Activated effector memory CD4-positive, alpha-beta T cell treated with Interleukin-2 at 50 U/mL for 16 hours (primary cell): ENCODE measurements around the gene FAM171A2.
"Not testable (repeated sequence)": the region's sequence is repeated elsewhere in the genome, so short reads cannot be mapped to it uniquely, and the experiment has no call there.

ENCODE experiments used
- DNase-seq: peaks from one replicate; pipeline ENCODE4 v3.0.0-alpha.2; 2020

FAM171A2 gene

DNA sequence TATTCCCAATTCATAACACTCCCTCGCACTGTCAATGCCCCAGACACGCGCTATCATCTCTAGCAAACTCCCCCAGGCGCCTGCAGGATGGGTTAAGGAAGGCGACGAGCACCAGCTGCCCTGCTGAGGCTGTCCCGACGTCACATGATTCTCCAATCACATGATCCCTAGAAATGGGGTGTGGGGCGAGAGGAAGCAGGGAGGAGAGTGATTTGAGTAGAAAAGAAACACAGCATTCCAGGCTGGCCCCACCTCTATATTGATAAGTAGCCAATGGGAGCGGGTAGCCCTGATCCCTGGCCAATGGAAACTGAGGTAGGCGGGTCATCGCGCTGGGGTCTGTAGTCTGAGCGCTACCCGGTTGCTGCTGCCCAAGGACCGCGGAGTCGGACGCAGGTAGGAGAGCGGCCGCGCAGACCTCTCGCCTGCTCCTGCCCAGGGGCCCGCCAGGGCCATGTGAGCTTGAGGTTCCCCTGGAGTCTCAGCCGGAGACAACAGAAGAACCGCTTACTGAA is 18.7 kb downstream of the FAM171A2 start, which contains the start of gene GRN:
Gene GRN (plus strand): TSS at position 364 of the 515 bp plus-strand sequence. CDS start 3,863 bp downstream, outside the sequence.
- DNase-seq, result peak; percentile 80

GRCh38 chr17:44343510-44344209 is 20.0 kb downstream of the FAM171A2 start:
- no peak for DNase-seq

DNA sequence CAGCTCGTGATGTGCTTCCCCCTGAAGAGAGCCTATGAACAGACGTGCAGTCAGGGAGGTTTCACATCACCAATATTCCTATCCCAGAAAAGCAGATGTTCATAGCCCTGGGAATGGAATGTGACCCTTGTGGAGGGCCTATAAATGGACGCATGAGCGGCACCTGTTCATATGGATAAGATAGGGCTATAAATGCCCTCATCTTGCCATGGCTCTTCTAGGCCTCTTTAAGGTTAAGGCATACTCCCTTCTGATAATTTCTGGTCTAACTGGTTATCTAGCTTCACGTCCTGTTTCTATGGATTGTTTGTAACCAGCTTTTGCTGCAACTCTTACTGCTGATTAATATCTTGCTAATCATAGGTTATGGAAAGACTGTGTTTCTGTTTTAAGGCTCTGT is 23.1 kb downstream of the FAM171A2 start:
- not testable (repeated sequence) for DNase-seq

GRCh38 chr17:44338702-44339101 is 25.0 kb downstream of the FAM171A2 start:
- no peak for DNase-seq

DNA sequence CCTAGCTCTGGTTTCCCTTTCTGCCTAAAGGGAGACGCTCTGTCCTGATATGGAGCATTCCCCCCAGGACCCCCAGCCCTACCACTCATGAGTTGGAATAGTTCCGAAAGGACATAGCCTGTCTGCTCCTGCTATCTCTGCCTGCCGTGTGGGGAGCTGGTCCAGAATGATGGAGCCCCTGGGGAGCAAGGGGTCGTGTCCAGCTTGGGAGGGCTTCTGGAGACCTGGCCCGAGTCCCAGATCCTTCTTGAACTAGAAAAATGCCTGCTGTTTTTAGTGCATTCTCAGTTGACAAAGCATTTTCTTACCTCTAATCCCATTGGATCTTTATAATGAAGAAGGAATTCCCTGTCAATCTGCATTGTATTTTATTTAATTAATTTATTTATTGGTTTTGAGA is 27.7 kb downstream of the FAM171A2 start:
- no peak for DNase-seq

- DNase-seq, result no peak
These were observed 28.1 kb downstream of the FAM171A2 start for GRCh38 chr17:44335564-44335963.

DNA sequence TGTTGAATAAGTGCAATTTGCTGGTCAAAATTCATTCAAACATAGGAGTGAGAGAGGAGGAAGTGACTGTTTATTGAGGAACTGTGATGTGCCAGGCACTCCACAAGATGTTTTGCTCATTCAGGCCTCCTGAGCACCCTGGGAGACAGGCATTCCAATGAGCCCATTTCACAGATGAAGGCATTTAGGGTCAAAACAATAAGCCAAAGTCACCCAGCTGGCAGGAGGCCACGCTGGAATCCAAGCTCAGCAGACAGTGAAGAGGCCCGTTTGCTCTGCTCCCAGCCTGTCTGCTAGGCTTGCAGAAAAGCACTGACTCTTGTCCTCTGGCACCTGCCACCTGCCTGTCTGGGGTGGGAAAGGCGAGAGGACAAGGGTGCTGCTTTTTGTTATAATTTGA is 28.9 kb downstream of the FAM171A2 start:
- no peak for DNase-seq

DNA sequence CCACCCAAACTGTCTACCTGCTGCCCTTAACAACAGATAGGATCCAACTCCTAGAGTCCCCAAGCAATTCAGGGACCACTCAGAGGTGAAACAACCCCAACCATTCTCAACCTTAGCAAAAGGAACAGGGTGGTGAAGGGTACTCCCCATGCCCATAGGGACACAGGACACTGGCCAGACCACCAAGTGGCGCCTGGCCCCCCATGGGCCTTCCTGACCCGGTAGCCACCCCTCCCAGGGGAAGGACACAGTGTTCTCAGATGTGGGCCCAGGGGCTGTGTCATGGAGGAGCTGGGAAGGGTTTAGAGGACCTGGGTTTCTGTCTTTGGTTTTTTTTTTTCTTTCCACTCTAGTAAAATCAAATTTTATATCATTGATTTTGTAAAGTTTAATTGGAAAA is 29.3 kb downstream of the FAM171A2 start:
- DNase-seq, result no peak

- DNase-seq, result no peak
These were observed 30.3 kb downstream of the FAM171A2 start for GRCh38 chr17:44333371-44333770.

DNA sequence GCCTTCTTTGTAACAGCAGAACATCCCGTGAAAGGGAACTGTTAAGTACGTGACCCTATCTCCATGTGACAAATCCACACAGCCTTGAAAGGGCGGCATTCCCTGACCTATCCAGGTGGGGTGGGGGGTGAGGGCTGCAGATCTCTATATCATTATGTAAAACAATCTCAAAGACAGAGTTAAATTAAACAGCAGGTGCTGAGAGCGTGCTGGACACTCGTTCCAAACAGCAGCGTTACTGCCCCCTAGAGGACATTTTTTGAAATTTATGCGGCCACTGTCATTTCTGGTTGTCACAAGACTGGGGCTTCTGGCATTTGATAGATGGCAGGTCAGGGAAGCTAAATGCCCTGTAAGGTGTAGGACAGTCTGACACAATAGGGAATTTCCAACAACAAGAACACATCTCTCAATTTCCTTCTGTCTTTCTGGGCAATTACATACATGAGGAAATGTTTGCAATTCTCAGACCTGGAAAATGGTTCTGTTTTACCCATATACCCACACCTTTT is 32.3 kb downstream of the FAM171A2 start:
- DNase-seq, result peak; percentile 33

DNA sequence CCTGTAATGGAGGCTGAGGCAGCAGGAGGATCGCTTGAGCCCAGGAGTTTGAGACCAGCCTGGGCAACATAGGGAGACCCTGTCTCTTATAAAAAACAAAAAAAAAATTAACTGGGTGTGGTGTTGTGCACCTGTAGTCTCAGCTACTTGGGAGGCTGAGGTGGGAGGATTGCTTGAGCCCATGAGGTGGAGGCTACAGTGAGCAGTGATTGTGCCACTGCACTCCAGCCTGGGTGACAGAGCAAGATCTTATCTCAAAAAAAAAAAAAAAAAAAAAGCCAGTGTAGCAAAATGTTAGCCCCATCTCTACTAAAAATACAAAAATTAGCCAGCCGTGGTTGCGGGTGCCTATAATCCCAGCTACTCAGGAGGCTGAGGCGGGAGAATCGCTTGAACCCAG is 33.4 kb downstream of the FAM171A2 start:
- not testable (repeated sequence) for DNase-seq

DNA sequence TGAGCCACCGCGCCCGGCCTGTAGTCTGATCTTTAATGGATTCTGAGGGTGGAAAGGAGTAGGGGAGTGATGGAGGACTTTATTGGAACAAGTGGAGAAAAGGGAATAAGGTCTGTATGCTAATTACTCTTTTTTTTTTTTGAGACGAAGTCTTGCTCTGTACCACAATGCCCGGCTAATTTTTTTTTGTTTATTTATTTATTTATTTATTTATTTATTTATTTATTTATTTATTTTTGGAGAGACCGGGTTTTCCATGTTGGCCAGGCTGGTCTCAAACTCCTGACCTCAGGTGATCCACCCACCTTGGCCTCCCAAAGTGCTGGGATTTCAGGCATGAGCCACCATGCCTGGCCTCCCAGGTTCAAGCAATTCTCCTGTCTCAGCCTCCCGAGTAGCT is 34.1 kb downstream of the FAM171A2 start:
- DNase-seq, result not testable (repeated sequence)

DNA sequence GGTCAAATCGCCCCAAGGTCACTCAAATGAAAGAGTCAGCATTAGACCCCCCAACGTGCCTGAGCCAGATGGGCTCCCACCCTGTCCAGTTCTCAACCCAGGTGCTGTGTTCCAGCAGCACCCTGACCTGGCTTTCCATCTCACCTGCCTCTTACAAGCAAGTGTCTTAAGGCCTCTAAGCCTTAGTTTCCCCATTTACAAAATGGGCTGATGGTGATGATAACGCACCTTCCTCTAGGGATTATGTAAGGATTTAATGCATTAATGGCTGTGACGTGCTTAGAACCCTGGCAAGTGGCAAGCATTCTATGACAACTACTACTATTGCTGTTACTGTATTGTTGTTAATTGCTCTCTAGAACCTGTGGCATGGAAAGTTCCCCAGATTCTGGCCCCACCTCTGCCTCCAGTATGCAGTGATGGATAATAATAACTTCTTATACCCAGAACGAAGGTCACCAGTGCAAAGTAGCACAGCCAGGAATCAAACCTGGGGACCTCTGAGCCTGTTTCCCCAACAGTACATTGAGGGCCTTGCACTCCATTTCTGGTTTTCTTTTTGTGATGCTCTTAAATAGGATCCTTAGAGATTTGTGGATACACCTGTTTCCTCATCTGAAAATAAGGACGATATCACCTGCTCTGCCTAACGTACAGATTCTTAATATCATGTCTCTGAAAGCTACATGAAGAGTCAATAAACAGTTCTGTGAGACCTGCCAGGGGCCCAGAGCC is 35.8 kb downstream of the FAM171A2 start:
- DNase-seq, result no peak

DNA sequence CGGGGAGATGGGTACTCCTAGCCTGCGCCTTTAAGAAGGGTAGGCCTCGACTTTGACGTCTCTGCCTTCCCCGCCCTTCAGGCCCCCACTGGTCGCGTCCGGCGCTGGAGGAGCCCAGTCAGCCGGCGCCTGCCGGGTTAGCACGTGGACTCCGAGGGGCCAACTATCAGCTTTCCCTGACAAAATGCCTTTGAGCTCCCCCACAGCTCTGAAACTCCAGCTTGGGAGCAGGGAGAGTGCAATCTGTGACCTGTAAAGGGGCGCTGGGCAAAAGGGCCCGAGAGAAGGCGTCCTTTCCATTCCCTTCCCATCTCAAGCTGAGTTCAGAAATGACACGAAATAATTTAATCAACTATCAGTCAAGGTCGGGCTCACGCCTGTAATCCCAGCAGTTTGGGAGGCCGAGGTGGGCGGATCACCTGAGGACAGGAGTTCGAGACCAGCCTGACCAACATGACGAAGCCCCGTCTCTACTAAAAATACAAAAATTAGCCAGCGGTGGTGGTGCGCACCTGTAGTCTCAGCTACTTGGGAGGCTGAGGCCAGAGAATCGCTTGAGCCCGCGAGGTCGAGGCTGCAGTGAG is 36.7 kb downstream of the FAM171A2 start:
- peak; percentile 93 for DNase-seq

- peak; percentile 96 for DNase-seq
These were observed 38.9 kb downstream of the FAM171A2 start, which contains the start of gene SLC25A39 for GRCh38 chr17:44324571-44325275. Gene SLC25A39 (minus strand): TSS chr17:44324823. CDS start chr17:44323562, 1,261 bp downstream.

GRCh38 chr17:44324092-44324570 is 39.5 kb downstream of the FAM171A2 start:
- no peak for DNase-seq

DNA sequence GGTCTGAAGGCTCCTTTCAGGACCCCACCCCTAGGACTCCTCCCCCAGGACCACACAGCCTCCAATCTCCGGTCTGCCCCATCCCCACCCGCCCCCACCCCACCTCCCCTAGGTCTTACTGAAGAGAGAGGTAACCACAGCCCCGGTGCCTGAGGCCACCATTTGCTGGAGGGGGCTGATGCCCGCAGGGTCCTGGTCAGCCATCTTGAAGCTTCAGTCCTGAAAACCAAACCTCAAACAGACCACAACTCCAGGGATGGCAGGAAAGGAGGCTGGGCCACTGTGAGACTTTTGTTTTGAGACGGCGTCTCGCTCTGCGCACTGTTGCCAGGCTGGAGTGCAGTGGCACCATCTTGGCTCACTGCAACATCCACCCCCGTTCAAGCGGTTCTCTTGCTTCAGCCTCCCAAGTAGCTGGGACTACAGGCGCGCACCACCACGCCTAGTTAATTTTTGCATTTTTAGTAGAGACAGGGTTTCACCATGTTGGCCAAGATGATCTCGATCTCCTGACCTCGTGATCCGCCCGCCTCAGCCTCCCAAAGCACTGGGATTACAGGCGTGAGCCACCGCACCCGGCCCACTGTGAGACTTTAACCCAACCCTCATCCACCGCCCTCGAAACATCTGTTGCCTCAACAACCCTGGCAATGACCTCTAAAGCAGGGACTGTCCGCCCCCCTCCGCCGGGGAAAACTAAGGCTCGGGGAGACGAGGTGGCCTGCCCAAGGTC is 40.1 kb downstream of the FAM171A2 start:
- DNase-seq, result no peak

DNA sequence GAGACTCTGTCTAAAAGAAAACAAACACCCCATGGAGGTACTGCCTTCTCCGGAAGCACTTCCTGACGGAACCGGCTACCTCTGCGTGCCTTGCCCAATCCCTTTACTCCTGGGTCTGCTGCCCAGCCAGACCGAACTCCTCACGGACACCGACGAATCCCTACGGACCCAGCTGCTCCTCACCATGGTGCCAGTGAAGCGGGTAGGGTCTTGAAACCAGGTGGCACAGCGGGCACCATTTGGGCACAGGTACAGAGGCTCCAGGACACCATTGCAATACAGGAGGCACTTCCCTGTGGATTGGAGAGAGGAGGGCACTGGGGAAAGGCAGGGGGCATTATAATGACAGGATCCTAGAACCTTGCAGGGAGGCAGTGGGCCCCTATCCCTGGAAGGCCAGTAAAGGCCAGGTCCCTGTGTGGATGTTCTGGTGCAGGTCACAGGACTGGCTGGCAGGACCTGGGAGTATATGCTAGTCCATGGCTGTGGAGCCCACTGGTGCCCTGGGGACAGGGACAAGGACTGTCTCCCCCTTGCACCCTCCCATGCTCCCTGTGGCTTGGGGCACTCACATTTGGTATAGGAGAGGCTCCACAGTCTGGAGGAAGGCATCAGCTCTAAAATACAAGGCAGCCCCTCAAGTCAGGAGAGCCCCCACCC is 41.3 kb downstream of the FAM171A2 start:
- DNase-seq, result no peak

DNA sequence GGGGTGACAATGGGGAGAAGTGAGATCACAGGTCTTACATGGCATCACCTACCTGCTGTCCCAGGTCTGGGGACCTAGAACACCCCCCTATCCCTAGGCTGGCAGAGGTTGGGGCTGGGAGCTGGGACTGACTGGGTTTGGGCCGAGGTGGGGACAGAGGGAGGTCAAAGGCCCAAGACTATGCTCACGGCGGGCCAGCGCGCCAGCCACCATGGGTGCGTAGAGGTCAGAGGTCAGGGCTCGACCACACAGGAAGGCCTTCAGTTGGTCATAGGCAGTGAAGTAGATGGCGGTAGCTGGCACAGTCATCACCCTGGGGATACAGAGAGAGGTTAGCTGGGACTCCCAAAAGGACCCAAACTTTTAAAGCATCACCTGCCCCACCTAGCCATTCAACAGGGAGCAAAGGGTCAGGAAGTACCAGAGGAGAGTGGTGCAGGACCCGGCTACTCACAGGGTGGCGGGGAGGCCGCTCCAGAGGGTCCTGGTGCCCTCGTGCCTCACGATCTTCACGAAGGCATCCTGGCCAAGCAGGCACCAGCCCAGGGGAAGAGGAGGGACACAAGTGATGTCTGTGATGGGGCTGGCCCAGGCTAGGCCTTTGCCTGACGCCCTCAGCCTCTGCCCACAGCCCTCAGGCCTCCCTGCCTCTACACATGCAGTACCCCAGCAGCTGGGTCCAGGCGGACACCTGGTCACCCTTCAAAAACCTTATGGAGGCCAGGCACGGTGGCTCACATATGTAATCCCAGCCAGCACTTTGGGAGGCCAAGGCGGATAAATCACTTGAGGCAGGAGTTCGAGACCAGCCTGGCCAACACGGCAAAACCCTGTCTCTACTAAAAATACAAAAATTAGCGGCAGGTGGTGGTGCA is 42.2 kb downstream of the FAM171A2 start:
- DNase-seq, result no peak

DNA sequence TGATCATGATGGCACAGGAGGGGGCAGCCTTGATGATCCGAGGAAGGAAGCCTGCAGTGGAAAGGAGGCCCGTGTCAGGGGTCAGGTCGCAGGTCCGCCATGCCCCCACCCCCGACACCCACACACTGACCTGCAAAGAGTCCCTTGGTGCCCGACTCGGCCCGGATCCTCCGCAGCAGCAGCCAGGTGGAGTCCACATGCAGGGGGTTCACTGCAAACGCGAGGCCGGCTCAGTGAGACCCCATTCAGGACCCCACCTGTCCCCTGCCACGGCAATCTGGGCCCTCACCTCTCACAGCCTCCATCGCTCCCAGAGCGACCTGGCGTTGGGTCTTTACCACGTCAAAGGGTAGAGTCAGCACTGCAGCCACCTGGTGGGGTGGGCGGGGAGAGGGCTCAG is 43.6 kb downstream of the FAM171A2 start:
- DNase-seq, result no peak
